ENCODE data around the gene STX12. TPM values are rescaled to one million over a fixed set of nuclear protein-coding genes. Genes with fewer than 3 reads are reported as not detected.

Gene STX12
- total and polyA plus RNA-seq, 2 of the 4 experiments (the other 2 are of a cell fraction): 28.6 to 54.8 TPM

DNA sequence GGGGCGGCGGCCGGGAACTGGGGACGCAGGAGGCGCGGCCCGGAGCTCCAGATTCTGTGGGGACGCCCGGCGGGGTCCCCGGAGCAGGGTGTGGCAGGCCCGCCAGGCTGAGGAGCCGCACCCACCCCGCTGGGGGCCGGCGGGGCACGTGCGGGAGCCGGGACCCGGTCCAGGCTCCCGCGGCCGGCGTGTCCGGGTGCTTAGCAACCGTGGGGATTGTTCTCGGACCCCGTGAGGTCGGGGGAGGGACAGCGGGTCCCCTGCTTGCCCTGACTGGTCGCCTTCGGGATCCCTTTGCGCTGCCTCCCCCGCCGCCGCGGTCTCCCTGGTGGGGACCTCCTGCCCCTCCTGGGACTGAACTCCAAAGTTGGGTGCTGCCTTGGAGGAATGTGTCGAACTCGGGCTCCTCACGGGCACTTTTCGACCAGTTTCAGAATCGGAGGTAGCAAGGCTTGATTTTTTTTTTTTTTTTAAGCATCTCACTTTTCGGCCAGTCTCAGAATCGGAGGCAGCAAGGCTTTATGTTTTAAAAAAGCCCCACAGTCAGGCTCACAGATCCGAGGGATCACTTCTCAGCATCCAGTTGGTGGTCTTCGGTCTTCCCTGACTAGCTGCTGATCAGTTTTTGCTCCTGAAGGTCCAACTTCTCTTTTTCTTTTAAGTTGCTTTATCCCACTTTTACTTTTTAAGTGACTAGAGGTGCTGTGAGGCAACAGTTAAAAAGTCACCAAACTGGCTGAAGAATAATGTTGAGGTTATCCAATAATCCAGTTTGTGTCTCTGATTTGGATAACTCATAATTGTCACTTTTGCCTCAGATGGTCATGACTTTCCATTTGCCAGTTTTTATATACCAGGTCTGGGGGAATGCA is 46.6 kb upstream of the STX12 start:
- Histone ChIP-seq H4K8ac (ENCODE audit: low read depth in 2 of 2, low read length in 2 of 2) (peak overlapping the region in 1 of 2 experiments; percentile 20; a peak in 2 of 4 replicates), H3K27me3 (ENCODE audit: control insufficient read depth, insufficient read depth, low read length) (no peaks in the 10 kb centered on the region), H3K56ac (ENCODE audit: extremely low read depth, insufficient read depth, low read length) (peak overlapping the region; percentile 56), H3K4ac (ENCODE audit: low read depth, low read length) (peak overlapping the region; percentile 7), H3K79me1 (ENCODE audit: low read depth in 1 of 2, low read length in 2 of 2) (peaks cover 4 to 9% of the 10 kb centered on the region in 2 experiments; a peak in 2 of 4 replicates), H4K5ac (ENCODE audit: low read depth, low read length) (peak overlapping the region; percentile 39; the same call in 1 of the 2 replicates), H3K9me3 (ENCODE audit: control insufficient read depth, insufficient read depth, low read length) (no peaks in the 10 kb centered on the region), H3K36me3 (ENCODE audit: control insufficient read depth, insufficient read depth, low read length) (no peaks in the 10 kb centered on the region), H2BK15ac (ENCODE audit: low read depth, low read length) (no peak overlapping the region), H2AK9ac (replicated peaks; ENCODE audit: low read depth, low read length, poor library complexity) (peak overlapping the region; percentile 57), H3K4me3 (ENCODE audit: insufficient read depth, low read depth, low read length) (peak overlapping the region; percentile 74), H3K4me2 (ENCODE audit: low read depth, low read length) (peak overlapping the region; percentile 99), H2BK120ac (ENCODE audit: low read depth, low read length) (no peak overlapping the region), H3K27ac (ENCODE audit: insufficient read depth, low read length) (peak overlapping the region; percentile 43), H4K20me1 (ENCODE audit: insufficient read depth, low read length) (no peaks in the 10 kb centered on the region), H3K18ac (ENCODE audit: low read depth, low read length) (peak overlapping the region; percentile 24; the same call in 1 of the 2 replicates), H3K14ac (replicated peaks; ENCODE audit: low read depth, low read length) (peak overlapping the region; percentile 89), H2BK5ac (ENCODE audit: low read depth, low read length, poor library complexity, severe bottlenecking) (peak overlapping the region; percentile 16), H2AFZ (replicated peaks; ENCODE audit: low read length, poor library complexity) (peak overlapping the region; percentile 93), H3K4me1 (ENCODE audit: control insufficient read depth, insufficient read depth, low read length) (no peaks in the 10 kb centered on the region), H2BK20ac (ENCODE audit: low read depth, low read length) (no peak overlapping the region), H4K91ac (ENCODE audit: insufficient read depth, low read depth, low read length) (no peak overlapping the region), H3K23ac (ENCODE audit: low read depth, low read length) (peak overlapping the region; percentile 28), H2AK5ac (ENCODE audit: low read depth, low read length) (0 out of 2 replicates have a peak overlapping the region, but pooled peaks have one; percentile 14), H3K9ac (ENCODE audit: low read depth, low read length) (peak overlapping the region; percentile 95), H3K9me1 (ENCODE audit: insufficient read depth, low read length) (no peaks in the 10 kb centered on the region)
- peak; percentile 20 for DNase-seq
- in situ Hi-C loops (cut with MboI; ENCODE audit: low sequenced_read_pairs): no loop called here
- 0% methylated on average over 14 of the region's 46 CpGs; no CpG with 5 or more reads in 1 of the 2 experiments for WGBS, 2 experiments (ENCODE audit: extremely low coverage in 2 of 2, insufficient read length in 1 of 2)
- POLR2A ChIA-PET (ENCODE audit: unreplicated experiment): interaction anchor here (0.6 to 1.6 kb wide), 5 partner anchors 46 to 372 kb away, joined by 3 to 11 read pairs (median 4); partner anchors contain the start of genes IFI6, PPP1R8 and STX12
- intact Hi-C loops (cut with micrococcal nuclease): loop anchor here (2.0 to 5.0 kb wide), 2 partner anchors 48 to 106 kb away; partner anchors contain the start of gene PPP1R8
- BruUV-seq (replicated peaks): no TSS peak
- CTCF ChIA-PET: interaction anchor here (0.5 to 1.5 kb wide), 8 partner anchors 16 to 60 kb away, joined by 3 to 8 read pairs (median 4); partner anchors contain the start of genes IFI6 and STX12
- peak; percentile 69 for TF ChIP-seq BHLHE40 (IDR thresholded peaks at IDR 0.05; ENCODE audit: low read depth, low read length)
- no peak for TF ChIP-seq SMC3 (IDR thresholded peaks at IDR 0.05; ENCODE audit: low read depth, low read length)
- TF ChIP-seq, protein P1, sequence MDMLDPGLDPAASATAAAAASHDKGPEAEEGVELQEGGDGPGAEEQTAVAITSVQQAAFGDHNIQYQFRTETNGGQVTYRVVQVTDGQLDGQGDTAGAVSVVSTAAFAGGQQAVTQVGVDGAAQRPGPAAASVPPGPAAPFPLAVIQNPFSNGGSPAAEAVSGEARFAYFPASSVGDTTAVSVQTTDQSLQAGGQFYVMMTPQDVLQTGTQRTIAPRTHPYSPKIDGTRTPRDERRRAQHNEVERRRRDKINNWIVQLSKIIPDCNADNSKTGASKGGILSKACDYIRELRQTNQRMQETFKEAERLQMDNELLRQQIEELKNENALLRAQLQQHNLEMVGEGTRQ (IDR thresholded peaks at IDR 0.05; ENCODE audit: low read depth, low read length): peak; percentile 24; the same call in 1 of the 2 replicates
- TF ChIP-seq RAD21 (IDR thresholded peaks at IDR 0.05; ENCODE audit: low read length): no peak
- TF ChIP-seq MAFK (IDR thresholded peaks at IDR 0.05; ENCODE audit: low read depth, low read length): no peak
- no peak for TF ChIP-seq FOS (IDR thresholded peaks at IDR 0.05; ENCODE audit: low read depth, low read length)
- dilution Hi-C loops (cut with HindIII; ENCODE audit: low sequenced_read_pairs, unreplicated experiment): no loop called here
- peak; percentile 28 for ATAC-seq (ENCODE audit: low read depth)

Measured in IMR-90 (cell line).